DOHH2 (cell line): ENCODE measurements around the gene CCDC106.

Experiments used
- H3F3A ChIP-seq: fragments of 200-600 bp; sonication (generic), shearing (Covaris generic); 2 replicates; pipeline ENCODE4 v1.6.0; 2016; ENCODE audit warnings: antibody characterized with exemption, mild to moderate bottlenecking; ENCODE audit not compliant: control insufficient read depth, insufficient read depth
- H3K27ac ChIP-seq: fragments of 200-600 bp; sonication (generic); 2 replicates; pipeline ENCODE4 v1.5.1; 2014; ENCODE audit warnings: low read depth, mild to moderate bottlenecking, low read length, moderate library complexity
- H3K27me3 ChIP-seq: fragments of 200-600 bp; sonication (generic); 2 replicates; pipeline ENCODE4 v1.6.1; 2014; ENCODE audit warnings: mild to moderate bottlenecking, low read length, mixed read lengths; ENCODE audit not compliant: control insufficient read depth
- H3K36me3 ChIP-seq: fragments of 200-600 bp; sonication (generic); 2 replicates; pipeline ENCODE4 v1.6.1; 2014; ENCODE audit warnings: mild to moderate bottlenecking, low read length, moderate library complexity, mixed read lengths; ENCODE audit not compliant: control insufficient read depth
- H3K4me1 ChIP-seq: fragments of 200-600 bp; sonication (generic); 2 replicates; pipeline ENCODE4 v1.6.1; 2014; ENCODE audit warnings: mild to moderate bottlenecking, low read length, mixed read lengths; ENCODE audit not compliant: control insufficient read depth
- H3K4me2 ChIP-seq: fragments of 200-600 bp; sonication (generic); 2 replicates; pipeline ENCODE4 v1.6.0; 2014; ENCODE audit warnings: mild to moderate bottlenecking, low read length, moderate library complexity
- H3K4me3 ChIP-seq: fragments of 200-600 bp; sonication (generic); 2 replicates; pipeline ENCODE4 v1.5.1; 2014; ENCODE audit warnings: mild to moderate bottlenecking, low read length, mixed read lengths
- H3K79me2 ChIP-seq: fragments of 200-600 bp; sonication (generic); 2 replicates; pipeline ENCODE4 v1.6.1; 2014; ENCODE audit warnings: mild to moderate bottlenecking, low read length, mixed read lengths; ENCODE audit not compliant: control insufficient read depth
- H3K9me2 ChIP-seq: fragments of 200-600 bp; sonication (generic); replicated peaks from 2 replicates; pipeline ENCODE4 v1.6.1; 2014; ENCODE audit warnings: mild to moderate bottlenecking, low read length, mixed read lengths; ENCODE audit not compliant: control insufficient read depth
- H3K9me3 ChIP-seq: fragments of 200-600 bp; sonication (generic); 2 replicates; pipeline ENCODE4 v1.6.1; 2014; ENCODE audit warnings: antibody characterized with exemption, low read length, mixed read lengths; ENCODE audit not compliant: control insufficient read depth, insufficient read depth
- H4K20me1 ChIP-seq: fragments of 200-600 bp; sonication (generic); 2 replicates; pipeline ENCODE4 v1.6.0; 2014; ENCODE audit warnings: low read depth, mild to moderate bottlenecking, antibody characterized with exemption, low read length, moderate library complexity; ENCODE audit not compliant: control insufficient read depth, insufficient read depth
- EZH2phosphoT487 ChIP-seq: fragments of 200-600 bp; sonication (generic); IDR thresholded peaks from 2 replicates; pipeline ENCODE4 v1.6.1; 2017; ENCODE audit warnings: borderline replicate concordance, mild to moderate bottlenecking, antibody characterized with exemption, low read length, moderate library complexity, mixed read lengths
- TF ChIP-seq, protein P1 (sequence below): fragments of 200-600 bp; sonication (generic); IDR thresholded peaks from one replicate; pipeline ENCODE4 v1.5.1; 2014; ENCODE audit warnings: antibody characterized with exemption, mild to moderate bottlenecking, low read depth, low read length; ENCODE audit not compliant: poor library complexity, severe bottlenecking

Gene CCDC106

DNA sequence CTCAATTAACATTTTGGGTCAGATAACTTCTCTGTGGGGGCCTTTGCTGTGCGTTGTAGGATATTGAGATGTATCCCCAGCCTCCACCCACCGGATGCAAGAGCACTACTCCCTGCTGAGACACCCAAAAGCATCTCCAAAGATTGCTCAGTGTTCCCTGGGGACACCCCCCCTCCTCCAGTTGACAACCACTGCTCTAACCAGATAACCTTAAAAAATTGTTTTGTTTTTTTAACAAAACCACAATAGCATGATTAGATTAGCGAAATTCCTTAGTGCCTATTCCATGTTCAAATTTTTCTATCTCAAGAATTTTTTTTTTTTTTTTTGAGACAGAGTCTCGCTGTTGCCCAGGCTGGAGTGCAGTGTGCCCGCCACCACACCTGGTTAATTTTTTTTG lies 24.4 kb downstream of the CCDC106 start:
- peak overlapping the region; percentile 6; the same call in 1 of the 2 replicates for H3K27ac ChIP-seq
- H3K4me1 ChIP-seq: peaks cover 47% of the 10 kb centered on the region
- no peaks in the 10 kb centered on the region for H3K9me3 ChIP-seq
- H3K79me2 ChIP-seq: peaks cover 93% of the 10 kb centered on the region
- TF ChIP-seq, protein P1, sequence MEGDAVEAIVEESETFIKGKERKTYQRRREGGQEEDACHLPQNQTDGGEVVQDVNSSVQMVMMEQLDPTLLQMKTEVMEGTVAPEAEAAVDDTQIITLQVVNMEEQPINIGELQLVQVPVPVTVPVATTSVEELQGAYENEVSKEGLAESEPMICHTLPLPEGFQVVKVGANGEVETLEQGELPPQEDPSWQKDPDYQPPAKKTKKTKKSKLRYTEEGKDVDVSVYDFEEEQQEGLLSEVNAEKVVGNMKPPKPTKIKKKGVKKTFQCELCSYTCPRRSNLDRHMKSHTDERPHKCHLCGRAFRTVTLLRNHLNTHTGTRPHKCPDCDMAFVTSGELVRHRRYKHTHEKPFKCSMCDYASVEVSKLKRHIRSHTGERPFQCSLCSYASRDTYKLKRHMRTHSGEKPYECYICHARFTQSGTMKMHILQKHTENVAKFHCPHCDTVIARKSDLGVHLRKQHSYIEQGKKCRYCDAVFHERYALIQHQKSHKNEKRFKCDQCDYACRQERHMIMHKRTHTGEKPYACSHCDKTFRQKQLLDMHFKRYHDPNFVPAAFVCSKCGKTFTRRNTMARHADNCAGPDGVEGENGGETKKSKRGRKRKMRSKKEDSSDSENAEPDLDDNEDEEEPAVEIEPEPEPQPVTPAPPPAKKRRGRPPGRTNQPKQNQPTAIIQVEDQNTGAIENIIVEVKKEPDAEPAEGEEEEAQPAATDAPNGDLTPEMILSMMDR: no peak
- no peak for TF ChIP-seq EZH2phosphoT487
- H3F3A ChIP-seq: peaks cover 41% of the 10 kb centered on the region
- H3K36me3 ChIP-seq: peaks cover 85% of the 10 kb centered on the region
- H3K4me2 ChIP-seq: no peak overlapping the region
- no peaks in the 10 kb centered on the region for H3K27me3 ChIP-seq
- no peak overlapping the region for H3K4me3 ChIP-seq
- no peaks in the 10 kb centered on the region for H3K9me2 ChIP-seq
- peaks cover 12% of the 10 kb centered on the region for H4K20me1 ChIP-seq

DNA sequence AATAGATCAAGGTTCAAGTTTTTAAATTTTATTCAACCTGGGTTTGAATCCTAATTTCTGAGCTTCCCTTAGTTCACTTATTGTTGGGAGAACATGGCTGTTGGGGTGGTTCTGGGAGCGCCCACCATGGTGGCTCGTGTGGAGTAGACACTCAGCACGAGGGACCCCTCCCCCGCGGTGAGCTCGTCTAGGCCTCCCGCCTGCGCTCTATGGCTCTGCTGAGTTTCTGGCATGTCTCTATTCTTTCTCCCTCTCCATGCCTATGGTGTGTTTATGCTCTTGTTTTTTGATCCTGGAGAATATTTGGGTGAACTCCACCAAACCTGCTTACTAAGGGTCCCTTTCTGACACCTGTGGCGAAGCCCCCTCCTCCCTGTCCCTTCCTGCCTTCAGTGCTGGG lies 25.5 kb downstream of the CCDC106 start:
- no peaks in the 10 kb centered on the region for H3K27me3 ChIP-seq
- peaks cover 84% of the 10 kb centered on the region for H3K36me3 ChIP-seq
- H3K9me3 ChIP-seq: no peaks in the 10 kb centered on the region
- peak overlapping the region; percentile 34 for H3K4me2 ChIP-seq
- no peak overlapping the region; the same call in 1 of the 2 replicates for H3K4me3 ChIP-seq
- H3K27ac ChIP-seq: no peak overlapping the region; the same call in 1 of the 2 replicates
- TF ChIP-seq, protein P1: no peak
- TF ChIP-seq EZH2phosphoT487: no peak
- H3K9me2 ChIP-seq: no peaks in the 10 kb centered on the region
- peaks cover 12% of the 10 kb centered on the region for H4K20me1 ChIP-seq
- peaks cover 46% of the 10 kb centered on the region for H3F3A ChIP-seq
- H3K79me2 ChIP-seq: peaks cover 93% of the 10 kb centered on the region
- H3K4me1 ChIP-seq: peaks cover 56% of the 10 kb centered on the region

GRCh38 chr19:55673889-55674288 lies 25.9 kb downstream of the CCDC106 start:
- peak overlapping the region; percentile 90; the same call in 1 of the 2 replicates for H3K4me3 ChIP-seq

More at GRCh38 chr19:55673889-55674288, 25.9 kb downstream of the CCDC106 start:
- Histone ChIP-seq H3K27ac (no peak overlapping the region; the same call in 1 of the 2 replicates), H3F3A (peaks cover 46% of the 10 kb centered on the region), H3K4me2 (peak overlapping the region; percentile 92), H3K4me1 (peaks cover 60% of the 10 kb centered on the region), H3K9me3 (no peaks in the 10 kb centered on the region), H3K36me3 (peaks cover 84% of the 10 kb centered on the region), H3K9me2 (no peaks in the 10 kb centered on the region), H4K20me1 (peaks cover 12% of the 10 kb centered on the region), H3K27me3 (no peaks in the 10 kb centered on the region), H3K79me2 (peaks cover 93% of the 10 kb centered on the region)
- TF ChIP-seq, protein P1: no peak
- no peak for TF ChIP-seq EZH2phosphoT487
